Measurements from ENCODE around the gene GHITM.

Gene GHITM

DNA sequence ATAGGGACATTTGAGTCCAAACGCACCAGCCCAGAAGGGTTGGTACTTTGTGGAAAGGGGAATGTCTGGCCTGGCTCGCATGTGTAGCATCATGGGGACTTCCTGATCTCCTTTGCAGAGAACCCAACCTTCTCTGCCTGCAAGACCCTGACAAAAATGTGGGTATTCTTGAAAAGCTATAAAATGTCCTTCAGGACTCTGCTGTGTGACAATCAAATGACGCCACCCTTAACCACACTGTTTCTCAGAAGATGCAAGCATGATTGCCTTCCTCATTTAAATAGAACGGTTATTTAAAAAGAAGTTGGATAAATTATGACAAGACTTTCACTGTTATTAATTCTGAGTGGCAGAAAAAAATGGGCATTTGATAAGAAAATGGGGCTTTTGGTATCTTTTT, 19.2 kb downstream of the GHITM start:
- POLR2A ChIA-PET, result no interaction called here
- WGBS (ENCODE audit: insufficient coverage), result 85% methylated on average over 2 of the region's 4 CpGs

DNA sequence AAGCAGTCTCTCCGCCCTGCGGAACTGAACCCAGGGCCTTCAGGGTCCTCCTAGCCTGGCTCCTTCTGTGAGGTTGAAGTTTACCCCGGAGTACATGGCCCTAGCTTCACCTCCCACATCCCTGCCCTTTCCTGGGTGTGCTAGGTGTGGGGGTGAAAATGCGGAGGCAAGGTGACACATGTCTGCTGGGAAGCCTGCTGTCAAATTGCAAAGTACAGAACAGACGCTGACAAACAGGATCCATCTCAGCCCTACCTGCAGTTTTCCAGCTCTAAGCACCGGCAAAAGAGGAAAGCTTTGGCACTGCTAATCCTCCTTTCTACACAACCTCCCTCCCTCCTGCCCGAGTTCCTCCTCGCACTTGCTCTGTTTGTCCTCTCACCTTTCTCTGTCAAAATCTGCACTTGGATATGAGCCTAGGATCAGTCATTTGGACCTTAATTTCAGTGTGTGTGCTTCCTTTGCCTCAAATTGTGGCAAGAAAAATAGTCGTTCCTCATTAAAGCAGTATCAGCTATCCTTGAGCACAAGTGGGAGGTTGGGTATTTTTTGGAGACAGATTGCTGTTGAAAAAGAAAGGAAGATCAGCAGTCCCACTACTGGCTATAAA, 19.9 kb downstream of the GHITM start:
- H3K36me3 ChIP-seq (ENCODE audit: control insufficient read depth in 4 of 4, insufficient read depth in 4 of 4, low read length in 3 of 4), result peaks cover 0 to 11% (median 6%) of the 10 kb centered on the region in 4 experiments
- no peak overlapping the region for H3K4me3 ChIP-seq (ENCODE audit: control insufficient read depth in 1 of 7, extremely low read depth in 1 of 7, insufficient read depth in 4 of 7, low read depth in 2 of 7, low read length in 6 of 7)
- peaks cover 0 to 13% (median 0%) of the 10 kb centered on the region in 4 experiments for H3K4me1 ChIP-seq (ENCODE audit: control extremely low read depth in 1 of 4, control insufficient read depth in 4 of 4, insufficient read depth in 4 of 4, low read length in 3 of 4)
- H3K27ac ChIP-seq (ENCODE audit: insufficient read depth in 1 of 2, low read depth in 1 of 2, low read length in 2 of 2, poor library complexity in 1 of 2, severe bottlenecking in 2 of 2), result no peak overlapping the region
- H3K27me3 ChIP-seq (replicated peaks in 2 of 5; ENCODE audit: control insufficient read depth in 4 of 5, insufficient read depth in 5 of 5, low read length in 4 of 5), result peaks cover 0 to 27% (median 8%) of the 10 kb centered on the region in 5 experiments
- DNase-seq, result no peak
- ChIA-PET CTCF (interaction anchor here (0.9 to 2.5 kb wide), 4 partner anchors 10 to 46 kb away, joined by 3 to 8 read pairs (median 4); no protein-coding TSS in a partner anchor), POLR2A (no interaction called here)
- 31% methylated on average over 3 of the region's 9 CpGs for WGBS (ENCODE audit: insufficient coverage)
- no peaks in the 10 kb centered on the region for H3K9me3 ChIP-seq (ENCODE audit: control extremely low read depth in 1 of 5, control insufficient read depth in 4 of 5, insufficient read depth in 2 of 5, low read depth in 1 of 5, low read length in 4 of 5)

More for the DNA sequence above, 19.2 kb downstream of the GHITM start:
- DNase-seq, result no peak
- Histone ChIP-seq H3K4me3 (ENCODE audit: control insufficient read depth in 1 of 7, extremely low read depth in 1 of 7, insufficient read depth in 4 of 7, low read depth in 2 of 7, low read length in 6 of 7) (no peak overlapping the region), H3K9me3 (ENCODE audit: control extremely low read depth in 1 of 5, control insufficient read depth in 4 of 5, insufficient read depth in 2 of 5, low read depth in 1 of 5, low read length in 4 of 5) (no peaks in the 10 kb centered on the region), H3K27ac (ENCODE audit: insufficient read depth in 1 of 2, low read depth in 1 of 2, low read length in 2 of 2, poor library complexity in 1 of 2, severe bottlenecking in 2 of 2) (no peak overlapping the region), H3K36me3 (ENCODE audit: control insufficient read depth in 4 of 4, insufficient read depth in 4 of 4, low read length in 3 of 4) (peaks cover 3 to 17% (median 8%) of the 10 kb centered on the region in 4 experiments), H3K27me3 (replicated peaks in 2 of 5; ENCODE audit: control insufficient read depth in 4 of 5, insufficient read depth in 5 of 5, low read length in 4 of 5) (peaks cover 0 to 22% (median 8%) of the 10 kb centered on the region in 5 experiments), H3K4me1 (ENCODE audit: control extremely low read depth in 1 of 4, control insufficient read depth in 4 of 4, insufficient read depth in 4 of 4, low read length in 3 of 4) (peaks cover 0 to 13% (median 0%) of the 10 kb centered on the region in 4 experiments)
- CTCF ChIA-PET, result interaction anchor here (0.9 to 2.5 kb wide), 4 partner anchors 9 to 46 kb away, joined by 3 to 8 read pairs (median 4); no protein-coding TSS in a partner anchor

DNA sequence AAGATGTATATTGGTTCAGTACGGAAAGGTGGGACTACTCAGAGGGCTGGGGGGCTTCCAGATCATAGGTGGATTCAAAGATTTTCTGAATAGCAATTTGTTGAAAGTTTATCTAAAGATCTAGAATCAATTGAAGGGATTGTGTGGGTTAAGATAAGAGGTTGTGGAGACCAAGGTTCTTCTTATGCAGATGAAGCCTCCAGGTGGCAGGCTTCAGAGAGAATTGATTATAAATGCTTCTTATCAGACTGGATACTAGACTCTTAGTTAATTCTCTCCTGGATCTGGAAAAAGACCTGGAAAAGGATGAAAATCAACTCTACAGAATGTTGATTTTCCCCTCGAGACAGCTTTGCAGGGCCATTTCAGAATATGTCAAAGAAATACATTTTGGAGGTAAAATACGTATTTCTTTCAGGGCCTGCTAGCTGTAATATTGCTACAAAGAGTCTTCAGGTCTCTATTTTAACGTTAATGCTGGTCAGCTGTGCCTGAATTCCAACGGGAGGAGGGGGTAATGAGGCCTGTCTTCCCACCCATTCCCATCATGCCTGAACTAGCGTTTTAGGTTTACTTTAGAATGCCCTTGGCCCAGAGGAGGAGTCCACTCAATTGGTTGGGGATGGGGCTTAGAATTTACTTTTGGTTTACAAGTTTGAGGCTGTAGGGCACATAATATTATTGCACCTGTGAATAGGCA, 21.5 kb downstream of the GHITM start:
- no peak for DNase-seq
- WGBS (ENCODE audit: insufficient coverage), result 65% methylated on average over 6 of the region's 6 CpGs
- Histone ChIP-seq H3K9me3 (ENCODE audit: control extremely low read depth in 1 of 5, control insufficient read depth in 4 of 5, insufficient read depth in 2 of 5, low read depth in 1 of 5, low read length in 4 of 5) (no peaks in the 10 kb centered on the region), H3K27me3 (replicated peaks in 2 of 5; ENCODE audit: control insufficient read depth in 4 of 5, insufficient read depth in 5 of 5, low read length in 4 of 5) (peaks cover 2 to 37% (median 14%) of the 10 kb centered on the region in 5 experiments), H3K36me3 (ENCODE audit: control insufficient read depth in 4 of 4, insufficient read depth in 4 of 4, low read length in 3 of 4) (no peaks in the 10 kb centered on the region), H3K27ac (ENCODE audit: insufficient read depth in 1 of 2, low read depth in 1 of 2, low read length in 2 of 2, poor library complexity in 1 of 2, severe bottlenecking in 2 of 2) (no peak overlapping the region), H3K4me3 (ENCODE audit: control insufficient read depth in 1 of 7, extremely low read depth in 1 of 7, insufficient read depth in 4 of 7, low read depth in 2 of 7, low read length in 6 of 7) (no peak overlapping the region), H3K4me1 (ENCODE audit: control extremely low read depth in 1 of 4, control insufficient read depth in 4 of 4, insufficient read depth in 4 of 4, low read length in 3 of 4) (peaks cover 0 to 13% (median 0%) of the 10 kb centered on the region in 4 experiments)
- POLR2A ChIA-PET, result no interaction called here
- CTCF ChIA-PET, result interaction anchor here (1.0 to 2.5 kb wide), 3 partner anchors 16 to 46 kb away, joined by 3 to 8 read pairs (median 3); no protein-coding TSS in a partner anchor

GRCh38 chr10:84163996-84164395, 24.7 kb downstream of the GHITM start:
- peaks cover 0 to 8% (median 0%) of the 10 kb centered on the region in 5 experiments for H3K9me3 ChIP-seq (ENCODE audit: control extremely low read depth in 1 of 5, control insufficient read depth in 4 of 5, insufficient read depth in 2 of 5, low read depth in 1 of 5, low read length in 4 of 5)
- H3K4me1 ChIP-seq (ENCODE audit: control extremely low read depth in 1 of 4, control insufficient read depth in 4 of 4, insufficient read depth in 4 of 4, low read length in 3 of 4), result peaks cover 0 to 2% (median 0%) of the 10 kb centered on the region in 4 experiments
- H3K27me3 ChIP-seq (replicated peaks in 2 of 5; ENCODE audit: control insufficient read depth in 4 of 5, insufficient read depth in 5 of 5, low read length in 4 of 5), result peaks cover 2 to 33% (median 14%) of the 10 kb centered on the region in 5 experiments
- 80% methylated on average over 1 of the region's 2 CpGs for WGBS (ENCODE audit: insufficient coverage)
- no peaks in the 10 kb centered on the region for H3K36me3 ChIP-seq (ENCODE audit: control insufficient read depth in 4 of 4, insufficient read depth in 4 of 4, low read length in 3 of 4)
- DNase-seq, result no peak
- POLR2A ChIA-PET, result no interaction called here
- no peak overlapping the region for H3K4me3 ChIP-seq (ENCODE audit: control insufficient read depth in 1 of 7, extremely low read depth in 1 of 7, insufficient read depth in 4 of 7, low read depth in 2 of 7, low read length in 6 of 7)
- H3K27ac ChIP-seq (ENCODE audit: insufficient read depth in 1 of 2, low read depth in 1 of 2, low read length in 2 of 2, poor library complexity in 1 of 2, severe bottlenecking in 2 of 2), result no peak overlapping the region
- CTCF ChIA-PET, result interaction anchor here (0.7 to 1.6 kb wide), 4 partner anchors 14 to 56 kb away, joined by 3 to 5 read pairs (median 4); no protein-coding TSS in a partner anchor

GRCh38 chr10:84164442-84164841, 25.1 kb downstream of the GHITM start:
- Histone ChIP-seq H3K4me1 (ENCODE audit: control extremely low read depth in 1 of 4, control insufficient read depth in 4 of 4, insufficient read depth in 4 of 4, low read length in 3 of 4) (no peaks in the 10 kb centered on the region), H3K36me3 (ENCODE audit: control insufficient read depth in 4 of 4, insufficient read depth in 4 of 4, low read length in 3 of 4) (no peaks in the 10 kb centered on the region), H3K9me3 (ENCODE audit: control extremely low read depth in 1 of 5, control insufficient read depth in 4 of 5, insufficient read depth in 2 of 5, low read depth in 1 of 5, low read length in 4 of 5) (peaks cover 0 to 8% (median 0%) of the 10 kb centered on the region in 5 experiments), H3K27ac (ENCODE audit: insufficient read depth in 1 of 2, low read depth in 1 of 2, low read length in 2 of 2, poor library complexity in 1 of 2, severe bottlenecking in 2 of 2) (no peak overlapping the region), H3K4me3 (ENCODE audit: control insufficient read depth in 1 of 7, extremely low read depth in 1 of 7, insufficient read depth in 4 of 7, low read depth in 2 of 7, low read length in 6 of 7) (no peak overlapping the region), H3K27me3 (replicated peaks in 2 of 5; ENCODE audit: control insufficient read depth in 4 of 5, insufficient read depth in 5 of 5, low read length in 4 of 5) (peaks cover 0 to 29% (median 14%) of the 10 kb centered on the region in 5 experiments)
- DNase-seq, result no peak
- CTCF ChIA-PET, result interaction anchor here (0.9 to 1.6 kb wide), 4 partner anchors 15 to 56 kb away, joined by 3 to 5 read pairs (median 4); no protein-coding TSS in a partner anchor
- WGBS (ENCODE audit: insufficient coverage), result 43% methylated on average over 2 of the region's 2 CpGs
- POLR2A ChIA-PET, result no interaction called here

DNA sequence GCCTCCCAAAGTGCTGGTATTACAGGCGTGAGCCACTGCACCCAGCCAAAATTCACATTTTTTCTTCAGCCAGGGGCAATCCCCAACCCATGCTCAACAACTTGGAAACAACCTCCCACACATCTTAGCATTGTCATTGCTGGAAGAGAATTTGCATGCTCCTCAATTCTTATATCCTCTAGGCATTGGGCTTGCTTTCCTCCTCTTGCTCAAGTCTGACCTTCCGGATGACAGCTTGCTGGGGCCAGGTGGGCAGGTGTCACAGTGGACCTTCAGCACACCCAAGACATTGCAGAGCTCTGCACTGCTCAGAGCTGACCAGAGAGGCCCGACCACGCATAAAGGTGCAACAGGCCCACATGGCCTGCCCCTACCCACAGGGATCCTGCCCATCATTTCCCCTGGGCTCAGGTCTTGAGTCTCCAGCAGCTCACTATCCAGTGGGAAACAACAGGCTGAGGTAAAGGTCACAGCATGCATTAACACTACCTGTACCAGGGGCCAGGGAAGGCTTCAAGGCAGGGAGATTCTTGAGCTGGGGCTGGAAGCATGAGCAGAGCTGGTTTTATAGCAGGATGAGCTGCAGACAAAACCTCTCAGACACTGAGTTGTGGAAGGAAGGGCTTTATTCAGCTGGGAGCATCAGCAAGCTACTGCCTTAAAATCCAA, 27.4 kb downstream of the GHITM start:
- H3K4me1 ChIP-seq (ENCODE audit: control extremely low read depth in 1 of 4, control insufficient read depth in 4 of 4, insufficient read depth in 4 of 4, low read length in 3 of 4), result no peaks in the 10 kb centered on the region
- H3K27ac ChIP-seq (ENCODE audit: insufficient read depth in 1 of 2, low read depth in 1 of 2, low read length in 2 of 2, poor library complexity in 1 of 2, severe bottlenecking in 2 of 2), result no peak overlapping the region
- POLR2A ChIA-PET, result no interaction called here
- no peak overlapping the region for H3K4me3 ChIP-seq (ENCODE audit: control insufficient read depth in 1 of 7, extremely low read depth in 1 of 7, insufficient read depth in 4 of 7, low read depth in 2 of 7, low read length in 6 of 7)
- 95% methylated on average over 4 of the region's 4 CpGs for WGBS (ENCODE audit: insufficient coverage)
- peaks cover 0 to 8% (median 0%) of the 10 kb centered on the region in 5 experiments for H3K9me3 ChIP-seq (ENCODE audit: control extremely low read depth in 1 of 5, control insufficient read depth in 4 of 5, insufficient read depth in 2 of 5, low read depth in 1 of 5, low read length in 4 of 5)
- CTCF ChIA-PET, result interaction anchor here (1.1 kb wide), 1 partner anchor 48 kb away, joined by 3 read pairs; no protein-coding TSS in a partner anchor
- H3K27me3 ChIP-seq (replicated peaks in 2 of 5; ENCODE audit: control insufficient read depth in 4 of 5, insufficient read depth in 5 of 5, low read length in 4 of 5), result peaks cover 0 to 21% (median 9%) of the 10 kb centered on the region in 5 experiments
- no peaks in the 10 kb centered on the region for H3K36me3 ChIP-seq (ENCODE audit: control insufficient read depth in 4 of 4, insufficient read depth in 4 of 4, low read length in 3 of 4)
- no peak for DNase-seq
